Small intestine (tissue), 7 donors: ENCODE measurements around the gene NUDT1. TPM values are rescaled to one million over a fixed set of nuclear protein-coding genes. Genes with fewer than 3 reads are reported as not detected.

Experiments used
- DNase-seq, 2 donors: peaks; one replicate each; pipeline versions ENCODE4 v3.0.0 to v3.0.0-alpha.2; 2013
- FAIRE-seq: peaks from 2 replicates; lab custom pipeline; 2012; peaks lifted over from hg19 to GRCh38; lab: Jason Lieb, UNC
- H3K27ac ChIP-seq, 3 donors: one replicate each; pipeline ENCODE4 v1.5.1; 2013; ENCODE audit warnings: low read length in 2 of 3, mild to moderate bottlenecking in 2 of 3, control low read depth in 1 of 3, inconsistent platforms in 1 of 3, low read depth in 1 of 3, moderate library complexity in 1 of 3
- H3K27me3 ChIP-seq, 3 donors: one replicate each; pipeline ENCODE4 v1.6.1; 2013; ENCODE audit warnings: low read length in 3 of 3, inconsistent platforms in 1 of 3; ENCODE audit not compliant: control insufficient read depth in 3 of 3, insufficient read depth in 3 of 3
- H3K36me3 ChIP-seq, 3 donors: one replicate each; pipeline ENCODE4 v1.6.1; 2013; ENCODE audit warnings: low read length in 3 of 3, inconsistent platforms in 1 of 3, low read depth in 1 of 3, mild to moderate bottlenecking in 1 of 3, moderate library complexity in 1 of 3; ENCODE audit not compliant: control insufficient read depth in 3 of 3, insufficient read depth in 2 of 3
- H3K4me1 ChIP-seq, 3 donors: one replicate each; pipeline ENCODE4 v1.6.1; 2013; ENCODE audit warnings: low read length in 2 of 3, inconsistent platforms in 1 of 3, low read depth in 1 of 3, mild to moderate bottlenecking in 1 of 3, moderate library complexity in 1 of 3; ENCODE audit not compliant: control insufficient read depth in 3 of 3, insufficient read depth in 2 of 3
- H3K4me3 ChIP-seq, 3 donors: one replicate each; pipeline ENCODE4 v1.5.1; 2013; ENCODE audit warnings: low read length in 3 of 3, control low read depth in 1 of 3, inconsistent platforms in 1 of 3, low read depth in 1 of 3, mild to moderate bottlenecking in 1 of 3, moderate library complexity in 1 of 3
- H3K9me3 ChIP-seq, 2 donors: one replicate each; pipeline ENCODE4 v1.6.1; 2013; ENCODE audit warnings: low read depth in 1 of 2, low read length in 1 of 2; ENCODE audit not compliant: control insufficient read depth in 2 of 2, insufficient read depth in 1 of 2
- WGBS, 3 donors: extraction: QIAGEN DNeasy Blood & Tissue Kit; methylation state at CpG; one replicate each; pipeline ENCODE4 v1.1.7; 2013; 5-methylcytosine and 5-hydroxymethylcytosine counted together
- polyA plus RNA-seq, 4 donors: library from polyadenylated mRNA; stranded (reverse) in 3 of 4; unstranded in 1 of 4; fragments of 200-250 nt in 3 of 4; fragments of 120-200 nt in 1 of 4; gene quantifications; one replicate each; pipeline versions ENCODE4 v1.2.1 to v1.2.3, GENCODE V29; 2013
- donor health status: healthy with polysubstance abuse.
- donor health status: control.
- donor health status: control.
- donor health status: Bipolar disorder and iron deficiency.
- donor health status: healthy.

The NUDT1 gene
- polyA plus RNA-seq, 4 donors, result 22.1 to 39.6 (median 22.4) TPM

DNA sequence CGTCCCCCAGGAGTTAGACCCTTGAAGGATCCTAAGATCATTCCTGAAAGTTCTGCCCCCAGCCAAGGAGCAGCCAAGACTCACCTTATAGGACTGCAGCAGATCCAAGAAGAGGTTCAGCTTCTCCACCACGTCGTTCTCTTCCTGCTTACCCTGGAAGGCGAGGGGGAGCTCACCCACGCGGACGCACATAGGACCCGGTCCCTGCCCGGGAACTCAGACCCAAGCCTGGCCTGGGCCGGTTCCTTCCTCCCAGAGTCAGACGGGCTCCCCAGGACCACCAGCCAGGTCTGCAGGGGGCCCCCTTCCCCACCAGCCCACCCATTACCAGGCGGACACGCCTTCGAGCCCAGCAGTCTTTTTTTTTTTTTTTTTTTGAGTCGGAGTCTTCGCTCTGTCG lies 15.6 kb downstream of the NUDT1 start:
- H3K4me1 ChIP-seq, result no peaks in the 10 kb centered on the region
- FAIRE-seq (no peak), DNase-seq (no peak)
- 94 to 98% (median 97%) methylated on average over 14 to 17 of the region's 17 CpGs for WGBS, 3 donors
- no peak overlapping the region for H3K27ac ChIP-seq
- no peaks in the 10 kb centered on the region for H3K27me3 ChIP-seq
- no peak overlapping the region for H3K4me3 ChIP-seq
- no peaks in the 10 kb centered on the region for H3K9me3 ChIP-seq
- peaks cover 0 to 89% (median 16%) of the 10 kb centered on the region in 3 donors for H3K36me3 ChIP-seq

DNA sequence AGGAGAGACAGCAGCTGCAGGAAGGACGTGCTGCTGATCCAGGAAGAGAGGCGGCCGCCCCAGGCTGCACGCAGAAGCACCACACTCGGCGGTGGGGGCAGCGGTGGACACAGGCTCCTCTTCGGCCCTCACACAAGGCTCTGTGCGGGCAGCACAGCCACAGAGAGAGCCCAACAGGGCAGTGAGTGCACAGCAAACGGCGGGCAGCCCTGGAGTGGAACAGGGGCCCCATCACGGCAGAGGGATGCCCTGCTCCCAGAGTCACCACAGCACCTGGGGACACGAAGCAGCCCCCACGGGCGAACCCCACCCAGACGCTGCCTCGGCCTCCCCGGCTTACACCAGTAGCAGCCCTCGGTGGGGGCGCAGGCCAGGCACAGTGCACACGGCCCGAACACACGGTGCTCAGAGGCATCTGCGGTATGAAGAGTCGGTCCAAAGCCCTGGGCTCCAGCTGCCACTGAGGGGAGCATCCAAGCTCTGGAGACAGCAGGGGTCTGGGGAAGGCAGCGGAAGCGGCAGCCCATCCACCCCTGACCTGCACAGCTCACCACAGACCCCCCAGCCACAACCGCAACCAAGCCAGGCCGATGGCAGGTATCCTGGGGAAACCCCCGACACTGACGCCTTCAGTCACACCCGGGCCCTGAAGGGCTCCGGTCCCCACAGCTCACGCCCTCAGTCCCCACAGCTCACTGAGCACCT lies 16.8 kb downstream of the NUDT1 start:
- H3K4me1 ChIP-seq, result no peaks in the 10 kb centered on the region
- WGBS, 3 donors, result 86 to 94% (median 87%) methylated on average over 31 to 34 of the region's 34 CpGs
- no peaks in the 10 kb centered on the region for H3K27me3 ChIP-seq
- H3K4me3 ChIP-seq, result no peak overlapping the region
- FAIRE-seq (no peak), DNase-seq (no peak)
- H3K36me3 ChIP-seq, result peaks cover 0 to 91% (median 12%) of the 10 kb centered on the region in 3 donors
- H3K9me3 ChIP-seq, result no peaks in the 10 kb centered on the region
- H3K27ac ChIP-seq, result no peak overlapping the region

DNA sequence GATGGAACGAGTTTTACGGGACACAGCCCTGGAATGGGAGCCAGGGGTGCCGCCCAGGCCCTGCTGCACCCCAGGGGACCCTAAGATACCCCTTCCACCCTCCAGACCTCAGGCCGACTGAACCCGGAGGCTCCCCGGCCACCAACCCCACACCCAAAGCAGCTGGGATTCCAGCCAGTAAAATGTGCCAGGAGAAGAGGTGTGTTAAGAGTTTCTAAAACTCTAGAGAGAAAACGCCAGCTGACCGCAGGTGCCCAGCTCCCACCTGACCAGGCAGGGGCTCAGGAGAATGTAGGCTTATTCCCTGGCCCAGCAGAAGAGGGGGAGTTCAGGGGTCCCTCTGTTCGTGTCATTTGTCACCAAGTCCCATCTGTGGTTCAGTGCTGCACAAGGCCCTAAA lies 17.5 kb downstream of the NUDT1 start:
- H3K4me3 ChIP-seq, result no peak overlapping the region
- WGBS, 3 donors, result 90 to 94% (median 90%) methylated on average over 9 of the region's 9 CpGs
- peaks cover 0 to 91% (median 12%) of the 10 kb centered on the region in 3 donors for H3K36me3 ChIP-seq
- no peak for DNase-seq
- H3K27ac ChIP-seq, result no peak overlapping the region
- no peaks in the 10 kb centered on the region for H3K9me3 ChIP-seq
- H3K27me3 ChIP-seq, result no peaks in the 10 kb centered on the region
- no peaks in the 10 kb centered on the region for H3K4me1 ChIP-seq
- no peak for FAIRE-seq

DNA sequence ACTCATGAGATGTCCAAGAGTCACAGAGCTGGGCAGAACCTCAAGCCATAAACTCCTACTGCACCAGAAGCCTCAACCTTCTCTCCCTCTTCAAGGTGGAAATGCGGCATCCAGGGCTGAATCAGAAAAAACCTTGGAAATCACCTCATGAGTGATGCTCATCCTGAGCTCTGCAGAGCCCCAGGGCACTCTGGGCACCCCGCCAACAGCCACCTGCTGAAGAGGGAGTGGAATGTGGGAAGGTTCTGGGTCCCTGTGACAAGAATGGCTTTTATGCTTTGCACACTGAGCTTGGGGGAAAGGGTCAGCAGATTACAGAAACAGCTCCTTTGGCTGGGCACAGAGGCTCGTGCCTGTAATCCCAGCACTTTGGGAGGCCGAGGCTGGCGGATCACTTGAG lies 18.8 kb downstream of the NUDT1 start:
- 16 to 67% (median 41%) methylated on average over 5 of the region's 5 CpGs for WGBS, 3 donors
- no peaks in the 10 kb centered on the region for H3K9me3 ChIP-seq
- DNase-seq (peak; percentile 41 to 47), FAIRE-seq (no peak)
- peaks cover 0 to 86% (median 5%) of the 10 kb centered on the region in 3 donors for H3K36me3 ChIP-seq
- no peak overlapping the region for H3K4me3 ChIP-seq
- no peaks in the 10 kb centered on the region for H3K27me3 ChIP-seq
- H3K27ac ChIP-seq, result no peak overlapping the region
- no peaks in the 10 kb centered on the region for H3K4me1 ChIP-seq

DNA sequence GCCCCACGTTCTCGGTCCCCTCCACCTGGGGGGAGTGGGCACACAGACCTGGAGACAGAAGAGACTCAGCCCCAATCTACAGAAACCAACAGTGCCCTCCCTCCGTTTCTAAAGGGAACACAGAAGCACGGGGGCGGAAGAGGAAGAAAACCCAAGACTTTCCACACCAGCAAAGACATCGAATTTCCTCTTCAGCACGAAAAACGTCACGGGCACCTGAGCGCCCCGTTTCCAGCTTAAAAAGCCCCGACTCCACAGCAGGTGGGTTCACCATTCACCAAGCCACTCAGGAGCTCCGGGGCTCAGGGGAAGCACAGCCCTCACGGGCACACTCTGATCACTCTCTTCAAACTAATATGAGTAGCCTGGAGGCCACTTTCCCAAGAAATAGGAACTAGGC lies 19.6 kb downstream of the NUDT1 start:
- H3K27ac ChIP-seq, result peak overlapping the region in 1 of 3 donors; percentile 17
- H3K36me3 ChIP-seq, result peaks cover 0 to 86% (median 5%) of the 10 kb centered on the region in 3 donors
- H3K4me1 ChIP-seq, result no peaks in the 10 kb centered on the region
- 77 to 94% (median 81%) methylated on average over 14 of the region's 14 CpGs for WGBS, 3 donors
- FAIRE-seq (no peak), DNase-seq (no peak)
- H3K27me3 ChIP-seq, result no peaks in the 10 kb centered on the region
- H3K9me3 ChIP-seq, result no peaks in the 10 kb centered on the region
- no peak overlapping the region for H3K4me3 ChIP-seq

DNA sequence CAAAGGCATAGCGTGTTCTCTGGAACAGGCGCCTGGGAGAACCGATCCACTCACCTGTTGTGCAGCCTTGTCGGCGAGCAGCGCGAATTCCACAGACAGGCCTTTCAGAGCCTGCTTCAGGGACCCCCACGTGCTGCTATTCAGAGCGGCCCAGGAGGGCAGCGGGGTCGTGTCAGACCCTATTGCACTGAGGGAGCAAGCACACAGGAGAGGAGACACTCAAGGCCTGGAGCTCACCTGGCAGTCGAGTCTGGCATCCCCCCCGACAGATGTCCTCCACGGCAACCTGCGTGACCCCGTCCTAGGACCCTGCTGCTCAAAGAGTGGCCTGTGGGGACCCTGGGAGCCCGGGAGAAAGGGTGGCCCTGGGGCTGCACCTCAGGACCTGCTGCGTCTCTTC lies 21.1 kb downstream of the NUDT1 start:
- H3K36me3 ChIP-seq, result peaks cover 0 to 77% (median 3%) of the 10 kb centered on the region in 3 donors
- H3K4me1 ChIP-seq, result no peaks in the 10 kb centered on the region
- no peak overlapping the region for H3K4me3 ChIP-seq
- no peaks in the 10 kb centered on the region for H3K27me3 ChIP-seq
- 94 to 96% (median 96%) methylated on average over 18 of the region's 18 CpGs for WGBS, 3 donors
- FAIRE-seq (no peak), DNase-seq (no peak)
- H3K9me3 ChIP-seq, result no peaks in the 10 kb centered on the region
- H3K27ac ChIP-seq, result no peak overlapping the region

DNA sequence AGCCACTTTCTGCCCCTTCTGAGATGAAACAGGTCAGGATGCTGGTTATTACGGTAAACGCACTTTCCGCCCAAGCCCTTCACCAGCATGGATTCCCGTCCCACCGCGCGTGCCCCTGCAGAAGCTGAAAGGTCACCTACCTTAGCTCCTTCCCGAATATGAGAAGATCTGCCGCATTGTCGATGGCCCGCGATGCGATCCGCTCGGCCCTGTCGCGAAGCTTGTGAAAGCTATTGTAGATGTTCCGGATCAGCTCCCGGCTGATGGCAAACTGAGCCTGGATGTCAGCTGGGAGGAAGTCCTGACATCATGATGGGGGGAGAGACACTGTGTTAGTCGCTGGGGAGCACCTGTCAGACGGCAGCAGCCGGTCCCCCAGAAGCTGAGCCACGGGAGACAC lies 22.1 kb downstream of the NUDT1 start:
- DNase-seq (no peak), FAIRE-seq (no peak)
- H3K27ac ChIP-seq, result no peak overlapping the region
- H3K9me3 ChIP-seq, result no peaks in the 10 kb centered on the region
- H3K4me1 ChIP-seq, result no peaks in the 10 kb centered on the region
- 97 to 98% (median 97%) methylated on average over 23 of the region's 23 CpGs for WGBS, 3 donors
- H3K27me3 ChIP-seq, result no peaks in the 10 kb centered on the region
- no peak overlapping the region for H3K4me3 ChIP-seq
- peaks cover 0 to 67% (median 3%) of the 10 kb centered on the region in 3 donors for H3K36me3 ChIP-seq

DNA sequence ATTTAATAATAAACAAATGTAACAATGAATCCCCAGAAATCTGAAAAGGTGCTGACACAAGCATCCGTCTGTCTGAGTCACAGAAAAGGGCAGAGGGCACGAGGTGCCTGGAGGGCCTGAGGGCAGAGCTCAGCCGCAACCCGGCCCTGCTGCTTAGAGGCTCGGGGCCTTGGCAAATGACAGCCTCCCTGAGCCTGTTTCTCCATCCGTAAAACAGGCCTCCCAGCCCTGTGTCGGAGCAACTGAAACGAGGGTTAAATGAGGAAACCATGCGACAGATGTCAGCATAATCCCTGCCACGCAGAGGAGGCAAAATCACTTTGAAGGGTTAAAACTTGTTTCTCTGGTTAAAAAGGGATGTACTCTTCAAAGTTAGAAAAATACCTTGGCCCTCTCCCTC lies 24.9 kb downstream of the NUDT1 start:
- H3K36me3 ChIP-seq, result peaks cover 0 to 71% (median 3%) of the 10 kb centered on the region in 3 donors
- H3K27ac ChIP-seq, result no peak overlapping the region
- H3K9me3 ChIP-seq, result no peaks in the 10 kb centered on the region
- DNase-seq (no peak), FAIRE-seq (no peak)
- 76 to 79% (median 76%) methylated on average over 10 of the region's 10 CpGs for WGBS, 3 donors
- H3K4me1 ChIP-seq, result peaks cover 0 to 17% (median 0%) of the 10 kb centered on the region in 3 donors
- no peak overlapping the region for H3K4me3 ChIP-seq
- no peaks in the 10 kb centered on the region for H3K27me3 ChIP-seq
